NT2/D1 (cell line): Measurements from ENCODE around the gene DNAJC6.

Experiments used
- SUZ12 ChIP-seq: IDR thresholded peaks from 2 replicates; pipeline ENCODE4 v1.6.1; 2011; ENCODE audit not compliant: insufficient read length, insufficient read depth; ENCODE audit errors: extremely low read depth
- YY1 ChIP-seq: IDR thresholded peaks from 2 replicates; pipeline ENCODE4 v1.6.1; 2011; ENCODE audit not compliant: insufficient read length, insufficient read depth
- ZNF274 ChIP-seq: IDR thresholded peaks from 2 replicates; pipeline ENCODE4 v1.6.1; 2011; ENCODE audit warnings: mild to moderate bottlenecking, low read depth, low read length

DNA sequence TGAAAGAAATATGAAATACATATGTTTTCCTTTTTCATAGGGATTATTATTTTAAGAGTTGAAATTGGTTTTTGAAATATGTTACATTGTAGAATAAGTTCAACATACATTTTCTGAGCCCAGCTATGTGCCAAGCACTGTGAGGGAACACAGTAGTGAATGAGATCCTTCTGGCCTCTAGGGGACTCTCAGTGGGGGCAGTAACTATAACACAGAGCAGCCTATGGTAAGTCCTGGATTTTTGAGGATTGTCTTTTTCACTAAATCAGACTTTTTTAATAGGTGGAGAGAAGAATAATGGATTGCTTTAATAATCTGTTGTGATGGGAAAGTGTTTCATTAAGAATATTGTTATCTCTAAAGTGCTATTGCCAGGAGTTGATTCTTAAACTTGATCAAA lies 2.4 kb downstream of the DNAJC6 start:
- no peak for TF ChIP-seq SUZ12
- no peak for TF ChIP-seq YY1
- no peak for TF ChIP-seq ZNF274
